K562 (cell line): ENCODE results near the gene HSPB6. TPM values are rescaled to one million over a fixed set of nuclear protein-coding genes. Genes with fewer than 3 reads are reported as not detected.

Source experiments
- ADNP ChIP-seq: fragments of 200-800 bp; sonication (Bioruptor generic); IDR thresholded peaks from 2 replicates; pipeline ENCODE4 v1.6.1; 2016; ENCODE audit warnings: missing genetic modification characterization, missing compliant biosample characterization
- DACH1 ChIP-seq: fragments of 450-650 bp; IDR thresholded peaks from 2 replicates; pipeline ENCODE4 v1.6.1; 2018; ENCODE audit not compliant: partially characterized antibody
- DIDO1 ChIP-seq: fragments of 450-650 bp; IDR thresholded peaks from 2 replicates; pipeline ENCODE4 v1.6.1; 2016; ENCODE audit warnings: low read depth, missing biosample characterization, missing genetic modification characterization
- EZH2 ChIP-seq: IDR thresholded peaks from 2 replicates; pipeline ENCODE4 v1.6.1; 2012; ENCODE audit warnings: low read depth, mild to moderate bottlenecking, inconsistent platforms, low read length, borderline replicate concordance
- FOXJ2 ChIP-seq: fragments of 200-800 bp; sonication (Bioruptor generic); IDR thresholded peaks from 2 replicates; pipeline ENCODE4 v1.6.1; 2016; ENCODE audit warnings: missing genetic modification characterization, missing compliant biosample characterization
- HIVEP1 ChIP-seq: fragments of 250-450 bp; sonication (Bioruptor Pico); IDR thresholded peaks from 2 replicates; pipeline ENCODE4 v1.4.0; 2020; ENCODE audit warnings: mild to moderate bottlenecking
- STAT5A ChIP-seq: IDR thresholded peaks from 2 replicates; pipeline ENCODE4 v1.6.1; 2012; ENCODE audit warnings: low read length, inconsistent platforms, borderline replicate concordance
- ZNF668 ChIP-seq: fragments of 250-450 bp; sonication (Bioruptor Pico); IDR thresholded peaks from 2 replicates; pipeline ENCODE4 v1.8.0; 2022; ENCODE audit warnings: mild to moderate bottlenecking, inconsistent platforms
- polyA plus RNA-seq, 8 experiments: library from polyadenylated mRNA; depleted of rRNA in 4 of 8; stranded (reverse) in 5 of 8; unstranded in 3 of 8; fragments of >200 nt; fragmentation: Nextera tagmentation in 2 of 8; fragmentation: Illumina TruSeq in 1 of 8; extraction: Ambion mirVana in 2 of 8; extraction: Trizol in 1 of 8; gene quantifications; 2 replicates each; pipeline versions ENCODE4 v1.2.1 to v1.2.3, GENCODE V29; 2011 to 2014; ENCODE audit warnings: inconsistent platforms in 1 of 8, missing spikeins in 1 of 8
- total RNA-seq, 7 experiments: library from RNA; depleted of rRNA in 6 of 7; stranded (reverse); fragments of >200 nt in 6 of 7; fragmentation: Illumina TruSeq in 2 of 7; extraction: Trizol in 2 of 7; gene quantifications; 2 replicates each; pipeline versions ENCODE4 v1.2.1 to v1.2.3, GENCODE V29; 2011 to 2021; ENCODE audit warnings: low replicate concordance in 1 of 7
- TF ChIP-seq, protein P1 (sequence below): fragments of 250-450 bp; sonication (Bioruptor Pico); IDR thresholded peaks from 2 replicates; pipeline ENCODE4 v1.4.0; 2020; ENCODE audit warnings: mild to moderate bottlenecking, moderate library complexity, borderline replicate concordance
- TF ChIP-seq, protein P2 (sequence below): fragments of 200-400 bp; formaldehyde crosslinking; IDR thresholded peaks from 2 replicates; pipeline ENCODE4 v1.6.1; 2017; ENCODE audit warnings: mild to moderate bottlenecking, low read depth, low read length, moderate library complexity
- TF ChIP-seq, protein P3 (sequence below): fragments of 200-800 bp; sonication (Bioruptor generic); IDR thresholded peaks from 2 replicates; pipeline ENCODE4 v1.6.1; 2017; ENCODE audit warnings: missing genetic modification characterization, missing compliant biosample characterization
- TF ChIP-seq, protein P4 (sequence below), 2 experiments: IDR thresholded peaks; 2 replicates each; pipeline ENCODE4 v1.6.1; 2012; ENCODE audit warnings: improper control_type of control experiment in 2 of 2, low read depth in 2 of 2, low read length in 2 of 2, borderline replicate concordance in 1 of 2
- TF ChIP-seq, protein P5 (sequence below): fragments of 450-650 bp; formaldehyde crosslinking; IDR thresholded peaks from 2 replicates; pipeline ENCODE4 v1.4.0; 2020; ENCODE audit warnings: mild to moderate bottlenecking, moderate library complexity

HSPB6 gene
- total and polyA plus RNA-seq, 9 of the 15 experiments (the other 6 are each of a cell fraction or from before 2014, with no cell fraction given): 0.55 TPM; not detected in 8

DNA sequence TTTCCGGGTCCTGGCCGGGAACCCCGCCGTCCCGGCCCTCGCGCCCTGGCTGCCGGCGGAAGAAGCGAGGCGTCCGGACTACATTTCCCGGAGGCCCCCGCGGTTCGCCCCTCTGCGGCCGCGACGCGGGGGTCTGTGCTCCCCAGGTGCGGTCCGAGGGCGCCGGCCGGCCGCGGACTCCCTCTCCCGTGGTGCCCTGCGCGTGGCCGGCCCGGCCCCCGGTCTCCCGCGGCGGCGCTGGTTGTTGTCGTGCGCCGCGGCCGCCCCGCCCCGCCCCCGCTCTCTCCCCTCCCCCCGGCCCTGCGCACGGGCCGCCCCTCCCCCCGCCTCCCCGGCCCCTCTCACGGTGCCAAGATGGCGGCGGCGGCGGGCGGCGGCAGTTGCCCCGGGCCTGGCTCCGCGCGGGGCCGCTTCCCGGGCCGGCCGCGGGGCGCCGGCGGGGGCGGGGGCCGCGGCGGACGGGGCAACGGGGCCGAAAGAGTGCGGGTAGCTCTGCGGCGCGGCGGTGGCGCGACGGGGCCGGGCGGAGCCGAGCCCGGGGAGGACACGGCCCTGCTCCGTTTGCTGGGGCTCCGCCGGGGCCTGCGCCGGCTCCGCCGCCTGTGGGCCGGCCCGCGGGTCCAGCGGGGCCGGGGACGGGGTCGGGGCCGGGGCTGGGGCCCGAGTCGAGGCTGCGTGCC is 39.0 kb downstream of the HSPB6 start, which contains the start of gene KMT2B (continued):
- TF ChIP-seq, protein P1, sequence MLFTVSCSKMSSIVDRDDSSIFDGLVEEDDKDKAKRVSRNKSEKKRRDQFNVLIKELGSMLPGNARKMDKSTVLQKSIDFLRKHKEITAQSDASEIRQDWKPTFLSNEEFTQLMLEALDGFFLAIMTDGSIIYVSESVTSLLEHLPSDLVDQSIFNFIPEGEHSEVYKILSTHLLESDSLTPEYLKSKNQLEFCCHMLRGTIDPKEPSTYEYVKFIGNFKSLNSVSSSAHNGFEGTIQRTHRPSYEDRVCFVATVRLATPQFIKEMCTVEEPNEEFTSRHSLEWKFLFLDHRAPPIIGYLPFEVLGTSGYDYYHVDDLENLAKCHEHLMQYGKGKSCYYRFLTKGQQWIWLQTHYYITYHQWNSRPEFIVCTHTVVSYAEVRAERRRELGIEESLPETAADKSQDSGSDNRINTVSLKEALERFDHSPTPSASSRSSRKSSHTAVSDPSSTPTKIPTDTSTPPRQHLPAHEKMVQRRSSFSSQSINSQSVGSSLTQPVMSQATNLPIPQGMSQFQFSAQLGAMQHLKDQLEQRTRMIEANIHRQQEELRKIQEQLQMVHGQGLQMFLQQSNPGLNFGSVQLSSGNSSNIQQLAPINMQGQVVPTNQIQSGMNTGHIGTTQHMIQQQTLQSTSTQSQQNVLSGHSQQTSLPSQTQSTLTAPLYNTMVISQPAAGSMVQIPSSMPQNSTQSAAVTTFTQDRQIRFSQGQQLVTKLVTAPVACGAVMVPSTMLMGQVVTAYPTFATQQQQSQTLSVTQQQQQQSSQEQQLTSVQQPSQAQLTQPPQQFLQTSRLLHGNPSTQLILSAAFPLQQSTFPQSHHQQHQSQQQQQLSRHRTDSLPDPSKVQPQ (CRISPR knock-in tag): no peak
- TF ChIP-seq STAT5A: no peak
- TF ChIP-seq DACH1: no peak
- TF ChIP-seq ZNF668 (CRISPR knock-in tag): no peak
- TF ChIP-seq, protein P2, sequence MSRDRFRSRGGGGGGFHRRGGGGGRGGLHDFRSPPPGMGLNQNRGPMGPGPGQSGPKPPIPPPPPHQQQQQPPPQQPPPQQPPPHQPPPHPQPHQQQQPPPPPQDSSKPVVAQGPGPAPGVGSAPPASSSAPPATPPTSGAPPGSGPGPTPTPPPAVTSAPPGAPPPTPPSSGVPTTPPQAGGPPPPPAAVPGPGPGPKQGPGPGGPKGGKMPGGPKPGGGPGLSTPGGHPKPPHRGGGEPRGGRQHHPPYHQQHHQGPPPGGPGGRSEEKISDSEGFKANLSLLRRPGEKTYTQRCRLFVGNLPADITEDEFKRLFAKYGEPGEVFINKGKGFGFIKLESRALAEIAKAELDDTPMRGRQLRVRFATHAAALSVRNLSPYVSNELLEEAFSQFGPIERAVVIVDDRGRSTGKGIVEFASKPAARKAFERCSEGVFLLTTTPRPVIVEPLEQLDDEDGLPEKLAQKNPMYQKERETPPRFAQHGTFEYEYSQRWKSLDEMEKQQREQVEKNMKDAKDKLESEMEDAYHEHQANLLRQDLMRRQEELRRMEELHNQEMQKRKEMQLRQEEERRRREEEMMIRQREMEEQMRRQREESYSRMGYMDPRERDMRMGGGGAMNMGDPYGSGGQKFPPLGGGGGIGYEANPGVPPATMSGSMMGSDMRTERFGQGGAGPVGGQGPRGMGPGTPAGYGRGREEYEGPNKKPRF: no peak
- TF ChIP-seq HIVEP1 (CRISPR knock-in tag): no peak
- TF ChIP-seq EZH2: no peak
- peak; percentile 14 for TF ChIP-seq FOXJ2 (tag)
- TF ChIP-seq, protein P3, sequence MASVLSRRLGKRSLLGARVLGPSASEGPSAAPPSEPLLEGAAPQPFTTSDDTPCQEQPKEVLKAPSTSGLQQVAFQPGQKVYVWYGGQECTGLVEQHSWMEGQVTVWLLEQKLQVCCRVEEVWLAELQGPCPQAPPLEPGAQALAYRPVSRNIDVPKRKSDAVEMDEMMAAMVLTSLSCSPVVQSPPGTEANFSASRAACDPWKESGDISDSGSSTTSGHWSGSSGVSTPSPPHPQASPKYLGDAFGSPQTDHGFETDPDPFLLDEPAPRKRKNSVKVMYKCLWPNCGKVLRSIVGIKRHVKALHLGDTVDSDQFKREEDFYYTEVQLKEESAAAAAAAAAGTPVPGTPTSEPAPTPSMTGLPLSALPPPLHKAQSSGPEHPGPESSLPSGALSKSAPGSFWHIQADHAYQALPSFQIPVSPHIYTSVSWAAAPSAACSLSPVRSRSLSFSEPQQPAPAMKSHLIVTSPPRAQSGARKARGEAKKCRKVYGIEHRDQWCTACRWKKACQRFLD (CRISPR knock-in tag): peak; percentile 72; the same call in 1 of the 2 replicates
- TF ChIP-seq, protein P4, sequence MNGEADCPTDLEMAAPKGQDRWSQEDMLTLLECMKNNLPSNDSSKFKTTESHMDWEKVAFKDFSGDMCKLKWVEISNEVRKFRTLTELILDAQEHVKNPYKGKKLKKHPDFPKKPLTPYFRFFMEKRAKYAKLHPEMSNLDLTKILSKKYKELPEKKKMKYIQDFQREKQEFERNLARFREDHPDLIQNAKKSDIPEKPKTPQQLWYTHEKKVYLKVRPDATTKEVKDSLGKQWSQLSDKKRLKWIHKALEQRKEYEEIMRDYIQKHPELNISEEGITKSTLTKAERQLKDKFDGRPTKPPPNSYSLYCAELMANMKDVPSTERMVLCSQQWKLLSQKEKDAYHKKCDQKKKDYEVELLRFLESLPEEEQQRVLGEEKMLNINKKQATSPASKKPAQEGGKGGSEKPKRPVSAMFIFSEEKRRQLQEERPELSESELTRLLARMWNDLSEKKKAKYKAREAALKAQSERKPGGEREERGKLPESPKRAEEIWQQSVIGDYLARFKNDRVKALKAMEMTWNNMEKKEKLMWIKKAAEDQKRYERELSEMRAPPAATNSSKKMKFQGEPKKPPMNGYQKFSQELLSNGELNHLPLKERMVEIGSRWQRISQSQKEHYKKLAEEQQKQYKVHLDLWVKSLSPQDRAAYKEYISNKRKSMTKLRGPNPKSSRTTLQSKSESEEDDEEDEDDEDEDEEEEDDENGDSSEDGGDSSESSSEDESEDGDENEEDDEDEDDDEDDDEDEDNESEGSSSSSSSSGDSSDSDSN (IDR thresholded peaks at IDR 0.05; ENCODE audit: borderline replicate concordance in 1 of 2, low read depth in 2 of 2, low read length in 2 of 2): 0 out of 4 replicates have a peak, but pooled peaks have one; percentile 17 to 37
- TF ChIP-seq, protein P5, sequence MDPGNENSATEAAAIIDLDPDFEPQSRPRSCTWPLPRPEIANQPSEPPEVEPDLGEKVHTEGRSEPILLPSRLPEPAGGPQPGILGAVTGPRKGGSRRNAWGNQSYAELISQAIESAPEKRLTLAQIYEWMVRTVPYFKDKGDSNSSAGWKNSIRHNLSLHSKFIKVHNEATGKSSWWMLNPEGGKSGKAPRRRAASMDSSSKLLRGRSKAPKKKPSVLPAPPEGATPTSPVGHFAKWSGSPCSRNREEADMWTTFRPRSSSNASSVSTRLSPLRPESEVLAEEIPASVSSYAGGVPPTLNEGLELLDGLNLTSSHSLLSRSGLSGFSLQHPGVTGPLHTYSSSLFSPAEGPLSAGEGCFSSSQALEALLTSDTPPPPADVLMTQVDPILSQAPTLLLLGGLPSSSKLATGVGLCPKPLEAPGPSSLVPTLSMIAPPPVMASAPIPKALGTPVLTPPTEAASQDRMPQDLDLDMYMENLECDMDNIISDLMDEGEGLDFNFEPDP (CRISPR knock-in tag): no peak
- TF ChIP-seq DIDO1: no peak
- no peak for TF ChIP-seq ADNP (tag)
